K562 (cell line): Measurements from ENCODE around the gene FERMT3. TPM values are rescaled to one million over a fixed set of nuclear protein-coding genes. Genes with fewer than 3 reads are reported as not detected.
A peak's percentile ranks its signal among the peaks of the same experiment; 100 is the strongest.

Experiments
- BRD4 ChIP-seq: fragments of 200-600 bp; sonication (generic); IDR thresholded peaks from 2 replicates; pipeline ENCODE4 v1.6.1; 2017; ENCODE audit warnings: inconsistent platforms
- ESRRB ChIP-seq: fragments of 250-450 bp; sonication (Bioruptor Pico); IDR thresholded peaks from 2 replicates; pipeline ENCODE4 v1.5.0; 2020; ENCODE audit warnings: mild to moderate bottlenecking, moderate library complexity, borderline replicate concordance
- MYNN ChIP-seq, 2 experiments: sonication (generic); formaldehyde crosslinking in 1 of 2; IDR thresholded peaks; 2 replicates each; pipeline versions ENCODE4 v1.5.0 to v1.6.1; 2016 to 2020; ENCODE audit warnings: antibody characterized with exemption in 1 of 2, missing genetic modification reagents in 1 of 2
- POLR2AphosphoS5 ChIP-seq: IDR thresholded peaks from 2 replicates; pipeline ENCODE4 v1.6.1; 2011; ENCODE audit warnings: mild to moderate bottlenecking, low read depth, low read length, moderate library complexity; ENCODE audit not compliant: control insufficient read depth, insufficient read depth
- RBFOX2 ChIP-seq: fragments of 200-400 bp; formaldehyde crosslinking; IDR thresholded peaks from 2 replicates; pipeline ENCODE4 v1.6.1; 2017; ENCODE audit warnings: low read depth, mild to moderate bottlenecking, low read length, moderate library complexity
- ZNF830 ChIP-seq: fragments of 250-450 bp; sonication (Bioruptor Pico); IDR thresholded peaks from 2 replicates; pipeline ENCODE4 v1.5.0; 2021; ENCODE audit warnings: mild to moderate bottlenecking
- polyA plus RNA-seq, 8 experiments: library from polyadenylated mRNA; depleted of rRNA in 4 of 8; stranded (reverse) in 5 of 8; unstranded in 3 of 8; fragments of >200 nt; fragmentation: Nextera tagmentation in 2 of 8; fragmentation: Illumina TruSeq in 1 of 8; extraction: Ambion mirVana in 2 of 8; extraction: Trizol in 1 of 8; gene quantifications; 2 replicates each; pipeline versions ENCODE4 v1.2.1 to v1.2.3, GENCODE V29; 2011 to 2014; ENCODE audit warnings: inconsistent platforms in 1 of 8, missing spikeins in 1 of 8
- total RNA-seq, 7 experiments: library from RNA; depleted of rRNA in 6 of 7; stranded (reverse); fragments of >200 nt in 6 of 7; fragmentation: Illumina TruSeq in 2 of 7; extraction: Trizol in 2 of 7; gene quantifications; 2 replicates each; pipeline versions ENCODE4 v1.2.1 to v1.2.3, GENCODE V29; 2011 to 2021; ENCODE audit warnings: low replicate concordance in 1 of 7
- TF ChIP-seq, protein P1 (sequence below): IDR thresholded peaks from 2 replicates; pipeline ENCODE4 v1.6.1; 2016; ENCODE audit warnings: missing genetic modification characterization, missing compliant biosample characterization
- TF ChIP-seq, protein P2 (sequence below): IDR thresholded peaks from 2 replicates; pipeline ENCODE4 v1.6.1; 2014; ENCODE audit warnings: antibody characterized with exemption
- TF ChIP-seq, protein P3 (sequence below): fragments of 200-600 bp; sonication (generic); IDR thresholded peaks from one replicate; pipeline ENCODE4 v1.6.1; 2012; ENCODE audit warnings: mild to moderate bottlenecking, low read depth, low read length, inconsistent platforms
- TF ChIP-seq, protein P4 (sequence below): fragments of 450-650 bp; IDR thresholded peaks from 2 replicates; pipeline ENCODE4 v1.6.1; 2018; ENCODE audit warnings: mild to moderate bottlenecking, low read depth; ENCODE audit not compliant: partially characterized antibody

The FERMT3 gene
- total and polyA plus RNA-seq, 9 of the 15 experiments (the other 6 are each of a cell fraction or from before 2014, with no cell fraction given), result 3.2 to 275 (median 79.7) TPM

DNA sequence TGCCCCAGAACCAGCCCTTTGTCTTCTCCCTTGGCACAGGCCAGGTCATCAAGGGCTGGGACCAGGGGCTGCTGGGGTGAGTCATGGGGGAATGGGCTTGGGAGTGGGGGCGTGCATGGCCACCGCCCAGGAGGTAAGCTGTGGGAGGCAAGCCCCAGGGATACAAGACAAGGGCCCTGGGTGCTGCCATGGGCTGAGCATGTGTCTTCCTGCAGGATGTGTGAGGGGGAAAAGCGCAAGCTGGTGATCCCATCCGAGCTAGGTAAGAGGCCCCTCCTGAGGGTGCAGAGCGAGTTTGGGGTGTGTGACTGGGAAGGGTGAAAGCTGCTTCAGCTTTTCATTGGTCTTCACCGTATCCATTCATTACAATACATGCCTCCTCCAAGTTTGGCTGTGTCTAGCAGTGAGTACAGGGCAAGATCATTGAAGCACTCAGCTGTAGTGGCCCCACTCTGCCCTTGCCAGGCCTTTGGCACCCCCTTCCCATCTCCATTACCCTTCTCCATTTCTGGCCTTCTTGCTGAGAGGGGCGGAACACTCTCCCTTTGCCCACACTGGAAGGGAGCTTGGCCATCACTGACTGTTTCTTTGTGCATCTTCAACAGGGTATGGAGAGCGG is 36.8 kb downstream of the FERMT3 start (continued):
- TF ChIP-seq MYNN (IDR thresholded peaks at IDR 0.05), result peak; percentile 40; the same call in 1 of the 2 replicates
- TF ChIP-seq MYNN (CRISPR knock-in tag; IDR thresholded peaks at IDR 0.05), result no peak
- TF ChIP-seq, protein P1, sequence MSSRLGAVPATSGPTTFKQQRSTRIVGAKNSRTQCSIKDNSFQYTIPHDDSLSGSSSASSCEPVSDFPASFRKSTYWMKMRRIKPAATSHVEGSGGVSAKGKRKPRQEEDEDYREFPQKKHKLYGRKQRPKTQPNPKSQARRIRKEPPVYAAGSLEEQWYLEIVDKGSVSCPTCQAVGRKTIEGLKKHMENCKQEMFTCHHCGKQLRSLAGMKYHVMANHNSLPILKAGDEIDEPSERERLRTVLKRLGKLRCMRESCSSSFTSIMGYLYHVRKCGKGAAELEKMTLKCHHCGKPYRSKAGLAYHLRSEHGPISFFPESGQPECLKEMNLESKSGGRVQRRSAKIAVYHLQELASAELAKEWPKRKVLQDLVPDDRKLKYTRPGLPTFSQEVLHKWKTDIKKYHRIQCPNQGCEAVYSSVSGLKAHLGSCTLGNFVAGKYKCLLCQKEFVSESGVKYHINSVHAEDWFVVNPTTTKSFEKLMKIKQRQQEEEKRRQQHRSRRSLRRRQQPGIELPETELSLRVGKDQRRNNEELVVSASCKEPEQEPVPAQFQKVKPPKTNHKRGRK (tag), result no peak
- TF ChIP-seq ESRRB (CRISPR knock-in tag), result no peak
- no peak for TF ChIP-seq ZNF830
- TF ChIP-seq POLR2AphosphoS5, result peak; percentile 30; the same call in 1 of the 2 replicates
- TF ChIP-seq, protein P2, sequence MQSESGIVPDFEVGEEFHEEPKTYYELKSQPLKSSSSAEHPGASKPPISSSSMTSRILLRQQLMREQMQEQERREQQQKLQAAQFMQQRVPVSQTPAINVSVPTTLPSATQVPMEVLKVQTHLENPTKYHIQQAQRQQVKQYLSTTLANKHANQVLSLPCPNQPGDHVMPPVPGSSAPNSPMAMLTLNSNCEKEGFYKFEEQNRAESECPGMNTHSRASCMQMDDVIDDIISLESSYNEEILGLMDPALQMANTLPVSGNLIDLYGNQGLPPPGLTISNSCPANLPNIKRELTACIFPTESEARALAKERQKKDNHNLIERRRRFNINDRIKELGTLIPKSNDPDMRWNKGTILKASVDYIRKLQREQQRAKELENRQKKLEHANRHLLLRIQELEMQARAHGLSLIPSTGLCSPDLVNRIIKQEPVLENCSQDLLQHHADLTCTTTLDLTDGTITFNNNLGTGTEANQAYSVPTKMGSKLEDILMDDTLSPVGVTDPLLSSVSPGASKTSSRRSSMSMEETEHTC, result no peak
- TF ChIP-seq, protein P3, sequence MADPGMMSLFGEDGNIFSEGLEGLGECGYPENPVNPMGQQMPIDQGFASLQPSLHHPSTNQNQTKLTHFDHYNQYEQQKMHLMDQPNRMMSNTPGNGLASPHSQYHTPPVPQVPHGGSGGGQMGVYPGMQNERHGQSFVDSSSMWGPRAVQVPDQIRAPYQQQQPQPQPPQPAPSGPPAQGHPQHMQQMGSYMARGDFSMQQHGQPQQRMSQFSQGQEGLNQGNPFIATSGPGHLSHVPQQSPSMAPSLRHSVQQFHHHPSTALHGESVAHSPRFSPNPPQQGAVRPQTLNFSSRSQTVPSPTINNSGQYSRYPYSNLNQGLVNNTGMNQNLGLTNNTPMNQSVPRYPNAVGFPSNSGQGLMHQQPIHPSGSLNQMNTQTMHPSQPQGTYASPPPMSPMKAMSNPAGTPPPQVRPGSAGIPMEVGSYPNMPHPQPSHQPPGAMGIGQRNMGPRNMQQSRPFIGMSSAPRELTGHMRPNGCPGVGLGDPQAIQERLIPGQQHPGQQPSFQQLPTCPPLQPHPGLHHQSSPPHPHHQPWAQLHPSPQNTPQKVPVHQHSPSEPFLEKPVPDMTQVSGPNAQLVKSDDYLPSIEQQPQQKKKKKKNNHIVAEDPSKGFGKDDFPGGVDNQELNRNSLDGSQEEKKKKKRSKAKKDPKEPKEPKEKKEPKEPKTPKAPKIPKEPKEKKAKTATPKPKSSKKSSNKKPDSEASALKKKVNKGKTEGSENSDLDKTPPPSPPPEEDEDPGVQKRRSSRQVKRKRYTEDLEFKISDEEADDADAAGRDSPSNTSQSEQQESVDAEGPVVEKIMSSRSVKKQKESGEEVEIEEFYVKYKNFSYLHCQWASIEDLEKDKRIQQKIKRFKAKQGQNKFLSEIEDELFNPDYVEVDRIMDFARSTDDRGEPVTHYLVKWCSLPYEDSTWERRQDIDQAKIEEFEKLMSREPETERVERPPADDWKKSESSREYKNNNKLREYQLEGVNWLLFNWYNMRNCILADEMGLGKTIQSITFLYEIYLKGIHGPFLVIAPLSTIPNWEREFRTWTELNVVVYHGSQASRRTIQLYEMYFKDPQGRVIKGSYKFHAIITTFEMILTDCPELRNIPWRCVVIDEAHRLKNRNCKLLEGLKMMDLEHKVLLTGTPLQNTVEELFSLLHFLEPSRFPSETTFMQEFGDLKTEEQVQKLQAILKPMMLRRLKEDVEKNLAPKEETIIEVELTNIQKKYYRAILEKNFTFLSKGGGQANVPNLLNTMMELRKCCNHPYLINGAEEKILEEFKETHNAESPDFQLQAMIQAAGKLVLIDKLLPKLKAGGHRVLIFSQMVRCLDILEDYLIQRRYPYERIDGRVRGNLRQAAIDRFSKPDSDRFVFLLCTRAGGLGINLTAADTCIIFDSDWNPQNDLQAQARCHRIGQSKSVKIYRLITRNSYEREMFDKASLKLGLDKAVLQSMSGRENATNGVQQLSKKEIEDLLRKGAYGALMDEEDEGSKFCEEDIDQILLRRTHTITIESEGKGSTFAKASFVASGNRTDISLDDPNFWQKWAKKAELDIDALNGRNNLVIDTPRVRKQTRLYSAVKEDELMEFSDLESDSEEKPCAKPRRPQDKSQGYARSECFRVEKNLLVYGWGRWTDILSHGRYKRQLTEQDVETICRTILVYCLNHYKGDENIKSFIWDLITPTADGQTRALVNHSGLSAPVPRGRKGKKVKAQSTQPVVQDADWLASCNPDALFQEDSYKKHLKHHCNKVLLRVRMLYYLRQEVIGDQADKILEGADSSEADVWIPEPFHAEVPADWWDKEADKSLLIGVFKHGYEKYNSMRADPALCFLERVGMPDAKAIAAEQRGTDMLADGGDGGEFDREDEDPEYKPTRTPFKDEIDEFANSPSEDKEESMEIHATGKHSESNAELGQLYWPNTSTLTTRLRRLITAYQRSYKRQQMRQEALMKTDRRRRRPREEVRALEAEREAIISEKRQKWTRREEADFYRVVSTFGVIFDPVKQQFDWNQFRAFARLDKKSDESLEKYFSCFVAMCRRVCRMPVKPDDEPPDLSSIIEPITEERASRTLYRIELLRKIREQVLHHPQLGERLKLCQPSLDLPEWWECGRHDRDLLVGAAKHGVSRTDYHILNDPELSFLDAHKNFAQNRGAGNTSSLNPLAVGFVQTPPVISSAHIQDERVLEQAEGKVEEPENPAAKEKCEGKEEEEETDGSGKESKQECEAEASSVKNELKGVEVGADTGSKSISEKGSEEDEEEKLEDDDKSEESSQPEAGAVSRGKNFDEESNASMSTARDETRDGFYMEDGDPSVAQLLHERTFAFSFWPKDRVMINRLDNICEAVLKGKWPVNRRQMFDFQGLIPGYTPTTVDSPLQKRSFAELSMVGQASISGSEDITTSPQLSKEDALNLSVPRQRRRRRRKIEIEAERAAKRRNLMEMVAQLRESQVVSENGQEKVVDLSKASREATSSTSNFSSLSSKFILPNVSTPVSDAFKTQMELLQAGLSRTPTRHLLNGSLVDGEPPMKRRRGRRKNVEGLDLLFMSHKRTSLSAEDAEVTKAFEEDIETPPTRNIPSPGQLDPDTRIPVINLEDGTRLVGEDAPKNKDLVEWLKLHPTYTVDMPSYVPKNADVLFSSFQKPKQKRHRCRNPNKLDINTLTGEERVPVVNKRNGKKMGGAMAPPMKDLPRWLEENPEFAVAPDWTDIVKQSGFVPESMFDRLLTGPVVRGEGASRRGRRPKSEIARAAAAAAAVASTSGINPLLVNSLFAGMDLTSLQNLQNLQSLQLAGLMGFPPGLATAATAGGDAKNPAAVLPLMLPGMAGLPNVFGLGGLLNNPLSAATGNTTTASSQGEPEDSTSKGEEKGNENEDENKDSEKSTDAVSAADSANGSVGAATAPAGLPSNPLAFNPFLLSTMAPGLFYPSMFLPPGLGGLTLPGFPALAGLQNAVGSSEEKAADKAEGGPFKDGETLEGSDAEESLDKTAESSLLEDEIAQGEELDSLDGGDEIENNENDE, result no peak
- TF ChIP-seq RBFOX2, result peak; percentile 52; the same call in 1 of the 2 replicates
- TF ChIP-seq, protein P4, sequence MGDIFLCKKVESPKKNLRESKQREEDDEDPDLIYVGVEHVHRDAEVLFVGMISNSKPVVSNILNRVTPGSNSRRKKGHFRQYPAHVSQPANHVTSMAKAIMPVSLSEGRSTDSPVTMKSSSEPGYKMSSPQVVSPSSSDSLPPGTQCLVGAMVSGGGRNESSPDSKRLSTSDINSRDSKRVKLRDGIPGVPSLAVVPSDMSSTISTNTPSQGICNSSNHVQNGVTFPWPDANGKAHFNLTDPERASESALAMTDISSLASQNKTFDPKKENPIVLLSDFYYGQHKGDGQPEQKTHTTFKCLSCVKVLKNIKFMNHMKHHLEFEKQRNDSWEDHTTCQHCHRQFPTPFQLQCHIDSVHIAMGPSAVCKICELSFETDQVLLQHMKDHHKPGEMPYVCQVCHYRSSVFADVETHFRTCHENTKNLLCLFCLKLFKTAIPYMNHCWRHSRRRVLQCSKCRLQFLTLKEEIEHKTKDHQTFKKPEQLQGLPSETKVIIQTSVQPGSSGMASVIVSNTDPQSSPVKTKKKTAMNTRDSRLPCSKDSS, result no peak
- TF ChIP-seq BRD4, result no peak
